Smooth muscle cell of the pulmonary artery (primary cell): ENCODE results near the gene COX6A2. TPM values are rescaled to one million over a fixed set of nuclear protein-coding genes. Genes with fewer than 3 reads are reported as not detected.

Source experiments
- total RNA-seq: library from RNA; depleted of rRNA; stranded (reverse); fragments of >200 nt; gene quantifications from 2 replicates; pipeline ENCODE4 v1.2.3, GENCODE V29; 2014

COX6A2 gene
- not detected in 2 replicates for total RNA-seq

DNA sequence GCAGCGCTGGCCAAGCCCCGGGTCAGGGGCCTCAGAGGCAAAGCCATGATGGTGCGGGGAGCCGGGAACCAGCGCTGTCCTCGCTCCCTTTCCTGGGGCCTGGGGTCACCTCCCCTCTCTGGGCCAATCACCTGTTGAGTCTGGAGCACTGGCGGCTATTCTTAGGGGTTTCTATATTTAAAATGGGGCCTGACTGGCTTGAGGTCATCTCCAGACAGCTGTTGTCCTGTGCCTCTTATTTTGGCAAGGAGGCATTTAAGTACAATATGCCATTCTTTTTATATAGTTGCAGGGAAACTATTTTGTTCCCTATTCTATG is at the start of gene COX6A2:
Gene COX6A2 (minus strand): TSS at position 82 of the 319 bp plus-strand sequence. CDS start 35 bp downstream, at position 47.

GRCh38 chr16:31471875-31472708 is 43.9 kb upstream of the COX6A2 start, which contains the start of gene TGFB1I1:
TGFB1I1 (plus strand) TSS chr16:31472152; CDS start chr16:31472189, 37 bp downstream.

DNA sequence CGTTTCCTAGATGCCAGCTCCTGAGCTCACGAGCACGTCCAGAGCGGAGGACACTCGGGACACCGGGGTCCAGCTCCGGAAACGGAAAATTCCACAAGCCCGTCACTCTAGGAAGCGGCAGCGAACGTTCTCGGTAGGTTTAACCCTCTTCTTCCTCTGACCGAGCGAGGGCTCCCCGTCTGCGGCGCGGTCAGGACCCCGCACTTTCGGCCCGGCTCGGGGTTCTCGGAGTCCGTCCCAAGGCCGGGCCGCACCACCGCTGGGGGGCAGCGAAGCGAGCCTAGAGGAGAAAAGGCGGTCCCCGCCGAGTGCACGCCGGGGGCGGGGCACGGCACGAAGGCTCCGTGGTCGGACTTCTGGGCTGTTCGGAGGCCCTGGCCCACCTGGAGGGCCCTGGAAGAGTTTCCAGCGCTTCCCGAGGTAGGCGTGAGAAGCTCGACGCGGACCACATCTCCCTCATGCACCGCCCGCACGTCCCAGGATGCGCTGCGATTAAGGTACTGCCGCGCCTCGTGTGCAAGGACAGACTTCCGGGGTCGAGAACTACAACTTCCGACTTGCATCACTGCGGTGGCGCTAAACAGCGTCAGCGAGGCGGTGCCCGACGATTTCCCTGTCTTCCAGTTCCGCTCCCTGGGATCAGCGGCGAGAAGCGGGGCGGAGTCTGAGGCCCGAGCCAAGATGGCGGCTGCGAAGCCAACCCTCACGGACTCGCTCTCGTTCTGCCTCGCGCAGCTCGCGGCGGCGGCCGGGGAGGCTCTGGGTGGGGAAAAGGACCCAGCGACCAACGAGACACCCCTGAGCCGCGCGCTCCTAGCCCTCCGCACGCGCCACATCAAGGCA is 30.9 kb upstream of the COX6A2 start, which contains the start of gene ARMC5:
Gene ARMC5 (plus strand): TSS at position 658 of the 843 bp plus-strand sequence. CDS start 24 bp downstream, at position 682.

GRCh38 chr16:31393056-31393455 is 35.1 kb downstream of the COX6A2 start, which contains the start of gene ITGAD:
ITGAD (plus strand) TSS chr16:31393335; CDS start chr16:31393361, 26 bp downstream.

Other genes with a start within 250 kb of the COX6A2 start
- 38.8 and 39.8 TPM in 2 replicates for gene FUS, start 248.2 kb downstream of the COX6A2 start, total RNA-seq
- gene PYCARD, start 225.6 kb downstream of the COX6A2 start, total RNA-seq: 19.2 and 19.9 TPM in 2 replicates
- under 0.01 TPM in 1 of 2 replicates, not detected in the other for gene TRIM72, start 214.2 kb downstream of the COX6A2 start, total RNA-seq
- gene PYDC1, start 211.2 kb downstream of the COX6A2 start, total RNA-seq: not detected in 2 replicates
- gene ITGAM, start 168.4 kb downstream of the COX6A2 start, total RNA-seq: 0.13 TPM in 1 of 2 replicates, not detected in the other
- not detected in 2 replicates for gene ITGAX, start 73.2 kb downstream of the COX6A2 start, total RNA-seq
- gene ITGAD, start 35.0 kb downstream of the COX6A2 start, total RNA-seq: not detected in 2 replicates
- gene ZNF843, start 14.4 kb upstream of the COX6A2 start, total RNA-seq: 0.52 and 1.1 TPM in 2 replicates
- gene ARMC5, start 31.1 kb upstream of the COX6A2 start, total RNA-seq: 6.6 and 7.3 TPM in 2 replicates
- gene TGFB1I1, start 43.8 kb upstream of the COX6A2 start, total RNA-seq: 41.6 and 75.6 TPM in 2 replicates
- gene SLC5A2, start 54.8 kb upstream of the COX6A2 start, total RNA-seq: 0.03 and 0.07 TPM in 2 replicates
- 99.2 and 105 TPM in 2 replicates for gene RUSF1, start 80.0 kb upstream of the COX6A2 start, total RNA-seq
- gene AHSP, start 99.5 kb upstream of the COX6A2 start, total RNA-seq: not detected in 2 replicates